K562 (cell line): Measurements from ENCODE around the gene ASIC3. TPM values are rescaled to one million over a fixed set of nuclear protein-coding genes. Genes with fewer than 3 reads are reported as not detected.
A peak's percentile ranks its signal among the peaks of the same experiment; 100 is the strongest.

Experiments used
- ATAC-seq: fragments of 200-7000 bp; cut with Tn5 transposase; 3 replicates; pipeline ENCODE4 v1.9.1; 2020; ENCODE audit warnings: moderate library complexity
- BruUV-seq: library from RNA; stranded (reverse); fragments of 400-500 nt; replicated peaks from 2 replicates; lab custom pipeline; 2021; lab: Mats Ljungman, UMichigan
- CTCF ChIA-PET: fragments of 300-600 bp; formaldehyde crosslinking; extraction: SDS; loops from one replicate; lab custom pipeline; 2021; ENCODE audit warnings: low intra/inter-chr PET ratio; lab: Yijun Ruan, JAX
- POLR2A ChIA-PET: fragments of 300-600, 350-650 bp; sonication (Branson Sonifier 250); formaldehyde crosslinking; extraction: SDS; loops from one replicate; lab custom pipeline; 2021; ENCODE audit warnings: antibody characterized with exemption, inconsistent platforms; lab: Yijun Ruan, JAX
- DNase-seq, 4 experiments: peaks; one replicate each; pipeline versions ENCODE4 v3.0.0 to v3.0.0-alpha.2; 2011 to 2018; ENCODE audit warnings: low spot score in 3 of 4, mixed read lengths in 3 of 4; ENCODE audit errors: extremely low read depth in 1 of 4
- FAIRE-seq: peaks from 2 replicates; lab custom pipeline; 2011; peaks lifted over from hg19 to GRCh38; lab: Jason Lieb, UNC
- H2AFZ ChIP-seq: 2 replicates; pipeline ENCODE4 v1.6.0; 2011; ENCODE audit warnings: low read depth, low read length, control low read depth, inconsistent platforms
- H3K27ac ChIP-seq: fragments of 200-600 bp; 3 replicates; pipeline ENCODE4 v1.8.0; 2011; ENCODE audit warnings: low read depth, mild to moderate bottlenecking, control low read depth, inconsistent platforms, low read length, moderate library complexity, mixed read lengths; ENCODE audit errors: extremely low read depth
- H3K27me3 ChIP-seq, 2 experiments: fragments of 300-600 bp in 1 of 2; 2 replicates in 1 of 2; 3 replicates in 1 of 2; pipeline versions ENCODE4 v1.6.0 to v1.8.0; 2011; ENCODE audit warnings: inconsistent platforms in 2 of 2, low read length in 2 of 2, mild to moderate bottlenecking in 1 of 2, mixed read lengths in 1 of 2, moderate library complexity in 1 of 2; ENCODE audit not compliant: control insufficient read depth in 2 of 2, insufficient read depth in 2 of 2
- H3K36me3 ChIP-seq: fragments of 300-600 bp; 3 replicates; pipeline ENCODE4 v1.8.0; 2011; ENCODE audit warnings: mild to moderate bottlenecking, low read length, inconsistent platforms; ENCODE audit not compliant: control insufficient read depth, insufficient read depth
- H3K4me1 ChIP-seq, 2 experiments: fragments of 200-600 bp in 1 of 2; replicated peaks in 1 of 2; 2 replicates in 1 of 2; 3 replicates in 1 of 2; pipeline versions ENCODE4 v1.5.1 to v1.8.0; 2011; ENCODE audit warnings: inconsistent platforms in 2 of 2, low read length in 2 of 2, mild to moderate bottlenecking in 1 of 2, mixed read lengths in 1 of 2, moderate library complexity in 1 of 2; ENCODE audit not compliant: control insufficient read depth in 2 of 2, insufficient read depth in 2 of 2
- H3K4me2 ChIP-seq: 2 replicates; pipeline ENCODE4 v1.6.1; 2011; ENCODE audit warnings: low read length, control low read depth, inconsistent platforms, mixed read lengths; ENCODE audit not compliant: insufficient read depth
- H3K4me3 ChIP-seq: fragments of 200-600 bp; sonication (generic), shearing (Covaris generic); 2 replicates; pipeline ENCODE4 v1.5.1; 2016; ENCODE audit warnings: control low read depth, inconsistent platforms
- H3K79me2 ChIP-seq: fragments of 200-600 bp; 3 replicates; pipeline ENCODE4 v1.8.0; 2011; ENCODE audit warnings: low read length, inconsistent platforms; ENCODE audit not compliant: control insufficient read depth, insufficient read depth
- H3K9ac ChIP-seq, 2 experiments: 2 replicates each; pipeline versions ENCODE4 v1.6.0 to v1.6.1; 2011; ENCODE audit warnings: low read depth in 2 of 2, low read length in 2 of 2, control low read depth in 1 of 2, inconsistent platforms in 1 of 2, mild to moderate bottlenecking in 1 of 2, mixed read lengths in 1 of 2; ENCODE audit not compliant: insufficient read depth in 1 of 2
- H3K9me1 ChIP-seq: one replicate; pipeline ENCODE4 v1.6.0; 2011; ENCODE audit warnings: inconsistent platforms, mild to moderate bottlenecking, low read length, moderate library complexity; ENCODE audit not compliant: control insufficient read depth, insufficient read depth
- H3K9me3 ChIP-seq: replicated peaks from 2 replicates; pipeline ENCODE4 v1.5.1; 2011; ENCODE audit warnings: low read depth, low read length, inconsistent platforms; ENCODE audit not compliant: control insufficient read depth, insufficient read depth
- H4K20me1 ChIP-seq: replicated peaks from 2 replicates; pipeline ENCODE4 v1.6.1; 2011; ENCODE audit warnings: low read length, inconsistent platforms, mixed read lengths; ENCODE audit not compliant: control insufficient read depth, insufficient read depth
- CBFA2T3 ChIP-seq: fragments of 450-650 bp; IDR thresholded peaks from 2 replicates; pipeline ENCODE4 v1.6.1; 2017
- CBFB ChIP-seq: sonication (generic); formaldehyde crosslinking; IDR thresholded peaks from 2 replicates; pipeline ENCODE4 v1.4.0; 2020; ENCODE audit warnings: mild to moderate bottlenecking, missing genetic modification reagents
- CREM ChIP-seq: IDR thresholded peaks from 2 replicates; pipeline ENCODE4 v1.6.1; 2014; ENCODE audit warnings: antibody characterized with exemption, low read depth
- ESRRB ChIP-seq: fragments of 250-450 bp; sonication (Bioruptor Pico); IDR thresholded peaks from 2 replicates; pipeline ENCODE4 v1.5.0; 2020; ENCODE audit warnings: mild to moderate bottlenecking, moderate library complexity, borderline replicate concordance
- HDAC6 ChIP-seq: IDR thresholded peaks from 2 replicates; pipeline ENCODE4 v1.6.1; 2012; ENCODE audit warnings: low read depth, mild to moderate bottlenecking, control low read depth, inconsistent platforms, low read length, moderate library complexity
- KDM5B ChIP-seq: fragments of 200-600 bp; sonication (generic); IDR thresholded peaks from 2 replicates; pipeline ENCODE4 v1.6.1; 2012; ENCODE audit warnings: low read depth, mild to moderate bottlenecking, moderate library complexity, low read length, control low read depth, inconsistent platforms; ENCODE audit not compliant: insufficient replicate concordance
- MAX ChIP-seq: sonication (generic); formaldehyde crosslinking; IDR thresholded peaks from 2 replicates; pipeline ENCODE4 v1.9.0; 2022; ENCODE audit warnings: mild to moderate bottlenecking, missing genetic modification reagents
- MECOM ChIP-seq: fragments of 250-450 bp; sonication (Bioruptor Pico); IDR thresholded peaks from 2 replicates; pipeline ENCODE4 v1.8.0; 2022; ENCODE audit warnings: inconsistent platforms
- MEIS2 ChIP-seq: fragments of 450-650 bp; IDR thresholded peaks from 2 replicates; pipeline ENCODE4 v1.6.1; 2014; ENCODE audit warnings: mild to moderate bottlenecking; ENCODE audit not compliant: partially characterized antibody
- PML ChIP-seq: IDR thresholded peaks from 2 replicates; pipeline ENCODE4 v1.6.1; 2012; ENCODE audit warnings: low read length, inconsistent platforms
- TCF3 ChIP-seq: sonication (generic); formaldehyde crosslinking; IDR thresholded peaks from 2 replicates; pipeline ENCODE4 v1.4.0; 2020; ENCODE audit warnings: mild to moderate bottlenecking, missing genetic modification reagents
- TEAD1 ChIP-seq, 2 experiments: fragments of 450-650 bp in 1 of 2; sonication (generic) in 1 of 2; formaldehyde crosslinking; IDR thresholded peaks; 2 replicates each; pipeline versions ENCODE4 v1.4.0 to v1.8.0; 2020 to 2022; ENCODE audit warnings: mild to moderate bottlenecking in 2 of 2, missing genetic modification reagents in 1 of 2
- ZBTB26 ChIP-seq: fragments of 450-650 bp; formaldehyde crosslinking; IDR thresholded peaks from 2 replicates; pipeline ENCODE4 v1.4.0; 2022; ENCODE audit warnings: missing genetic modification characterization
- WGBS: fragments of 100-300 bp; shearing (Covaris generic); methylation state at CpG from one replicate; pipeline ENCODE4 v1.1.6; 2016; ENCODE audit warnings: low coverage, mixed read lengths; ENCODE audit not compliant: insufficient coverage; ENCODE audit errors: missing lambda C conversion rate; 5-methylcytosine and 5-hydroxymethylcytosine counted together
- in situ Hi-C: fragments of 300-500 bp; cut with MboI; formaldehyde crosslinking; loops from 4 replicates; pipeline ENCODE4 v1.15.0; 2018; ENCODE audit warnings: inconsistent platforms, mixed read lengths
- intact Hi-C: fragments of 100-400 bp; cut with micrococcal nuclease; formaldehyde crosslinking; loops from 2 replicates; pipeline ENCODE4 v1.14.2; 2022
- polyA plus RNA-seq, 8 experiments: library from polyadenylated mRNA; depleted of rRNA in 4 of 8; stranded (reverse) in 5 of 8; unstranded in 3 of 8; fragments of >200 nt; fragmentation: Nextera tagmentation in 2 of 8; fragmentation: Illumina TruSeq in 1 of 8; extraction: Ambion mirVana in 2 of 8; extraction: Trizol in 1 of 8; gene quantifications; 2 replicates each; pipeline versions ENCODE4 v1.2.1 to v1.2.3, GENCODE V29; 2011 to 2014; ENCODE audit warnings: inconsistent platforms in 1 of 8, missing spikeins in 1 of 8
- total RNA-seq, 7 experiments: library from RNA; depleted of rRNA in 6 of 7; stranded (reverse); fragments of >200 nt in 6 of 7; fragmentation: Illumina TruSeq in 2 of 7; extraction: Trizol in 2 of 7; gene quantifications; 2 replicates each; pipeline versions ENCODE4 v1.2.1 to v1.2.3, GENCODE V29; 2011 to 2021; ENCODE audit warnings: low replicate concordance in 1 of 7
- TF ChIP-seq, protein P1 (sequence below): sonication (generic); formaldehyde crosslinking; IDR thresholded peaks from 2 replicates; pipeline ENCODE4 v1.8.0; 2023; ENCODE audit warnings: missing genetic modification reagents, mild to moderate bottlenecking, borderline replicate concordance

Gene ASIC3
- total and polyA plus RNA-seq, 9 of the 15 experiments (the other 6 are each of a cell fraction or from before 2014, with no cell fraction given) = 0.11 to 5.0 (median 0.87) TPM

DNA sequence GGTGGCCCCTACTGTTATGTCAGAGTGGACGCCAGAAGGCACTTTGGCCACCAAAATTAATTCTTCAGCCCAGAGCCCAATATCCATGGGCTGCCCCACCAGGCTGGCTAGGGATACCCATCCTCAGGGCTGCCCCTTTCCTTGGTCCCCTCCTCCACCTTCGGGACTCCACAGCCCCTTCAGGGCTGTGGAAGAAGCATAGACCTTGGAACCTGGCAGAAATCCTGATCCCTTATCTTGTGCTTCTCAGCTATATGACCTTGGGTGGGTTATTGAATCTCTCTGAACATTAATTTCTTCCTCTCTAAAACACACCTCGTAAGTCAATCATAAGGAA, 35.5 kb downstream of the ASIC3 start (continued):
- TF ChIP-seq PML (0 out of 2 replicates have a peak, but pooled peaks have one; percentile 2), ESRRB (CRISPR knock-in tag) (no peak), MAX (CRISPR knock-in tag) (no peak)

DNA sequence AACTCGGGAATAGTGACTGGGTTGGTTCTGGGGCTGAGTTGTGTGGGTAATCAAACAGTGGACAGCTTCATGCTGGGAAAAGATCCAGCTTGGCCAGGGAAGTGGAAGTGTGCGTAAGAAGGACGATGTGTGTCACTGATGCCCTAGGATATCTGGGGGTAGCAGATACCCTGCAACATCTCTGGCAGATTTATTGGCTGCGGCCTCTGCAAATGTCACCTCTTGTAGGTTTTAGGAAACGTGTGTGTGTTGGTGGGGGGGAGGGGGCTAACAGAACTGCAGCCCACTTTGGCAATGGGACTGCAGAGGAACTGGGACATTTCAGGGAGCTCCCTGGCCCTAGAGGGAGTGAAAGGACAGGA, 37.0 kb downstream of the ASIC3 start:
- ATAC-seq = no peak
- Histone ChIP-seq H3K9ac (peak overlapping the region; percentile 78 to 97), H3K4me2 (peak overlapping the region; percentile 93), H3K4me1 (peaks cover 48 to 83% of the 10 kb centered on the region in 2 experiments), H4K20me1 (peaks cover 26% of the 10 kb centered on the region), H2AFZ (peak overlapping the region; percentile 96), H3K9me1 (peaks cover 5% of the 10 kb centered on the region), H3K36me3 (peaks cover 34% of the 10 kb centered on the region; the same call in 2 of the 3 replicates), H3K9me3 (no peaks in the 10 kb centered on the region), H3K27me3 (no peaks in the 10 kb centered on the region), H3K27ac (peak overlapping the region; percentile 85), H3K79me2 (peaks cover 68% of the 10 kb centered on the region), H3K4me3 (no peak overlapping the region)
- in situ Hi-C loops = no loop called here
- CTCF ChIA-PET = no interaction called here
- WGBS = 16% methylated on average over 5 of the region's 5 CpGs
- BruUV-seq = no TSS peak
- intact Hi-C loops = loop anchor here (2.0 to 10.0 kb wide), 2 partner anchors 77 to 771 kb away; no protein-coding TSS in a partner anchor
- POLR2A ChIA-PET = interaction anchor here (0.8 to 2.5 kb wide), 10 partner anchors 9 to 106 kb away, joined by 3 to 10 read pairs (median 4); partner anchors contain the start of gene ABCB8
- peak in 1 of 4 experiments; percentile 50 for DNase-seq
- FAIRE-seq = no peak
- TF ChIP-seq ZBTB26 (CRISPR knock-in tag) (peak; percentile 56; the same call in 1 of the 2 replicates), MECOM (CRISPR knock-in tag) (0 out of 2 replicates have a peak, but pooled peaks have one; percentile 64), HDAC6 (no peak), TEAD1 (CRISPR knock-in tag; IDR thresholded peaks at IDR 0.05) (0 out of 4 replicates have a peak, but pooled peaks of 1 of the 2 experiments have one; percentile 9), MEIS2 (peak; percentile 78), KDM5B (peak; percentile 9), ESRRB (CRISPR knock-in tag) (no peak), TCF3 (CRISPR knock-in tag) (0 out of 2 replicates have a peak, but pooled peaks have one; percentile 32), CREM (peak; percentile 42; the same call in 1 of the 2 replicates), CBFB (CRISPR knock-in tag) (peak; percentile 58; the same call in 1 of the 2 replicates), CBFA2T3 (peak; percentile 62)
- TF ChIP-seq, protein P1, sequence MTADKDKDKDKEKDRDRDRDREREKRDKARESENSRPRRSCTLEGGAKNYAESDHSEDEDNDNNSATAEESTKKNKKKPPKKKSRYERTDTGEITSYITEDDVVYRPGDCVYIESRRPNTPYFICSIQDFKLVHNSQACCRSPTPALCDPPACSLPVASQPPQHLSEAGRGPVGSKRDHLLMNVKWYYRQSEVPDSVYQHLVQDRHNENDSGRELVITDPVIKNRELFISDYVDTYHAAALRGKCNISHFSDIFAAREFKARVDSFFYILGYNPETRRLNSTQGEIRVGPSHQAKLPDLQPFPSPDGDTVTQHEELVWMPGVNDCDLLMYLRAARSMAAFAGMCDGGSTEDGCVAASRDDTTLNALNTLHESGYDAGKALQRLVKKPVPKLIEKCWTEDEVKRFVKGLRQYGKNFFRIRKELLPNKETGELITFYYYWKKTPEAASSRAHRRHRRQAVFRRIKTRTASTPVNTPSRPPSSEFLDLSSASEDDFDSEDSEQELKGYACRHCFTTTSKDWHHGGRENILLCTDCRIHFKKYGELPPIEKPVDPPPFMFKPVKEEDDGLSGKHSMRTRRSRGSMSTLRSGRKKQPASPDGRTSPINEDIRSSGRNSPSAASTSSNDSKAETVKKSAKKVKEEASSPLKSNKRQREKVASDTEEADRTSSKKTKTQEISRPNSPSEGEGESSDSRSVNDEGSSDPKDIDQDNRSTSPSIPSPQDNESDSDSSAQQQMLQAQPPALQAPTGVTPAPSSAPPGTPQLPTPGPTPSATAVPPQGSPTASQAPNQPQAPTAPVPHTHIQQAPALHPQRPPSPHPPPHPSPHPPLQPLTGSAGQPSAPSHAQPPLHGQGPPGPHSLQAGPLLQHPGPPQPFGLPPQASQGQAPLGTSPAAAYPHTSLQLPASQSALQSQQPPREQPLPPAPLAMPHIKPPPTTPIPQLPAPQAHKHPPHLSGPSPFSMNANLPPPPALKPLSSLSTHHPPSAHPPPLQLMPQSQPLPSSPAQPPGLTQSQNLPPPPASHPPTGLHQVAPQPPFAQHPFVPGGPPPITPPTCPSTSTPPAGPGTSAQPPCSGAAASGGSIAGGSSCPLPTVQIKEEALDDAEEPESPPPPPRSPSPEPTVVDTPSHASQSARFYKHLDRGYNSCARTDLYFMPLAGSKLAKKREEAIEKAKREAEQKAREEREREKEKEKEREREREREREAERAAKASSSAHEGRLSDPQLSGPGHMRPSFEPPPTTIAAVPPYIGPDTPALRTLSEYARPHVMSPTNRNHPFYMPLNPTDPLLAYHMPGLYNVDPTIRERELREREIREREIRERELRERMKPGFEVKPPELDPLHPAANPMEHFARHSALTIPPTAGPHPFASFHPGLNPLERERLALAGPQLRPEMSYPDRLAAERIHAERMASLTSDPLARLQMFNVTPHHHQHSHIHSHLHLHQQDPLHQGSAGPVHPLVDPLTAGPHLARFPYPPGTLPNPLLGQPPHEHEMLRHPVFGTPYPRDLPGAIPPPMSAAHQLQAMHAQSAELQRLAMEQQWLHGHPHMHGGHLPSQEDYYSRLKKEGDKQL = no peak
